ENCODE results near the gene AMFR. TPM values are rescaled to one million over a fixed set of nuclear protein-coding genes. Genes with fewer than 3 reads are reported as not detected.

The AMFR gene
- total RNA-seq, 2 donors from 2014 or later: 37.5 to 39.7 TPM

DNA sequence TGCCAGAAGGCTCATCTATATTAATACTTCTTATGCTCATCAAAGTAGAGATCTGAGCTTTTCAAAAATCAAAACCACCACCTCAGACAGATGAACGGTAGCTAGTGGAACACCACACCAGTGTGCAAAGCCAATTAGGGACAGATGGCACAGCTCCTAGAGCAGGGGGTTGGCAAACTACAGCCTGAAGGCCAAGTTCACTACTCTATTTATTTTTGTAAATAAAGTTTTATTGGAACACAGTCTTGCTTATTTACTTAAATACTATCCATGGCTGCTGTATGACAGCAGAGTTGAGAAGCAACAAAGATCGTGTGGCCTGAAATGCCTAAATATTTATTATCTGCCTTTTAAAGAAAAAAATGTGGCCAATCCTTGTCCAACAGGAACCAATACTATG, 56.8 kb downstream of the AMFR start:
- Mint-ChIP-seq H3K27ac (peak overlapping the region; percentile 42), H3K36me3 (ENCODE audit: low read depth) (peaks cover 54% of the 10 kb centered on the region), H3K4me1 (peaks cover 18% of the 10 kb centered on the region), H3K27me3 (no peaks in the 10 kb centered on the region), H3K4me3 (no peak overlapping the region), H3K9me3 (no peaks in the 10 kb centered on the region)
- ATAC-seq (replicated peaks): no peak

DNA sequence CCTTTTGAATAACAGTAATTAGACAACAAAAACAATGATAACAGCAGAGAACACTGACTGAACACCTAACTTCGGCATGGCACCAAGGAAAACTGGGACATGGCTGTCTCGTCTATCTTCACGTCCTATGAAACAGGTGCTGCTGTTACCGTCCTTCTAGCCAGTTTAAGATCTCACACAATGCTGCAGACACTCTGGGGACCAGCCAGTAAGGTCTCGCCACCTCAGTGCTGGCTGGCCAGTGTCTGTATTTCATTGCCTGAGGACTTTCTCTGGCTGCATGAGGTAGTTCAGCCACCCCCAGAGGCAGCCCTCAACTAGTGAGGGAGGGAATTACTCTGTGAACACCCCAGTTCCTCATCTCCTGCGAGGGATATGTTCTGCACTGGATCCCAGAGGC, 57.6 kb downstream of the AMFR start:
- H3K27me3 Mint-ChIP-seq: no peaks in the 10 kb centered on the region

DNA sequence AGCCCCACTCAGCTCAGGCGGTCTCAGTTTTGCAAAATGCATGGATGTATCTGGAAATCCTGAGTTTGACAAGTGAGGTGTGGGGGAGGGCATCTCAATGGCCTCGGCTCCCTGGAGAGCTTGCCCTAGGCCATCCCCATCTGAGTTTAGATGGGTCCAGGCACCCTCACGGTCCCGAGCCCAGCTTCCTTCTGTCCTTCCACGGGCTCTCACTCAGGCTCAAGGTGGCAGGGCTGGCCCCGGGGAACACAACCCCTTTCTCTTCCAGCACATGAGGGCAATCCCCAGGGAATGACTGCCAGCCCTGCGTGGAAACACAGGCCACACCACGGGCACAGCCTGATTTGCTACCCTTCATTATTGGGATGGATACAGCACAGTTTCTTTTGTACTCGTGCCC, 58.4 kb downstream of the AMFR start:
- ATAC-seq (replicated peaks): no peak
- no peaks in the 10 kb centered on the region for H3K27me3 Mint-ChIP-seq

More for the DNA sequence above, 57.6 kb downstream of the AMFR start:
- Mint-ChIP-seq H3K27ac (no peak overlapping the region), H3K4me1 (peaks cover 14% of the 10 kb centered on the region), H3K4me3 (no peak overlapping the region), H3K36me3 (ENCODE audit: low read depth) (peaks cover 57% of the 10 kb centered on the region), H3K9me3 (no peaks in the 10 kb centered on the region)
- no peak for ATAC-seq (replicated peaks)

DNA sequence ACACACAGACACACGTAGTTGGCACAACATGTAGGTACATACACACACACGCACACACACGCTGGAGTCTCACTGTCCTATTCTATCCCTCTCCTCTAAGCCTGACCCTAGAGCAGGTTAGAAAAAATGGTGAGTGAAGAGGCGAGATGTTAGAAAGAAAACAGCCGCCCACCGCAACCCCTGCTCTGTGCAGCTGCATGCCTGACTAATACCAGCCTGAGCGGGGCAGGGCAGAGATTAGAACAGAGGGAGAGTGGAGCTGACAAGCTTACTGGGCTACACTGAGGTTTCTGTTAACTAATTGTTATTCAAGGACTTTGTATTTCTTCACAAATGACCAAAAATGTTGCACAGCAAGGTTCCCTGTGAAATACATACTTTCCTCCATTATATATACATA, 59.8 kb downstream of the AMFR start:
- Mint-ChIP-seq H3K4me1 (no peaks in the 10 kb centered on the region), H3K27me3 (no peaks in the 10 kb centered on the region), H3K4me3 (no peak overlapping the region), H3K36me3 (ENCODE audit: low read depth) (peaks cover 70% of the 10 kb centered on the region), H3K9me3 (no peaks in the 10 kb centered on the region), H3K27ac (no peak overlapping the region)
- no peak for ATAC-seq (replicated peaks)

More for the DNA sequence above, 58.4 kb downstream of the AMFR start:
- H3K9me3 Mint-ChIP-seq: no peaks in the 10 kb centered on the region
- no peak overlapping the region for H3K4me3 Mint-ChIP-seq
- no peak overlapping the region for H3K27ac Mint-ChIP-seq
- peaks cover 65% of the 10 kb centered on the region for H3K36me3 Mint-ChIP-seq (ENCODE audit: low read depth)
- peaks cover 7% of the 10 kb centered on the region for H3K4me1 Mint-ChIP-seq

DNA sequence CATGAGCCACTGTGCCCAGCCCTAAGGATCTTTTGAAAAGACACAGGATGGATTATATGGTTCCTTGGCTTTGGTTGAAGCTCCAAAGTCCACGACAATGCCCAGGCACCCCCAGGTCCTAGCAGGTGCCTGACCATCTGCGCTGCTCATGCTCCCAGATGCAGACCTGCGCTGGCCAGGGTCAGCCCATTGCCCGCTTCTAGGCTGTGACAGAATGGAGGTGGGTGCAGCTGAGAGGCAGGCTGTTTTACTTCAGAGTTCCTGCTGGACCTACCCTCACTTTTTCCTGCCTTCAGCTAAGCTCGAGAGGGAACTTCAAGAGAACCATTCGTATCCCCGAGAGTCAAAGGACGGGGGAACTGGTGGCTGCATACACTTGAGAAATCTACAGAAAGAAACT, 60.5 kb downstream of the AMFR start:
- H3K4me1 Mint-ChIP-seq: no peaks in the 10 kb centered on the region
- ATAC-seq (replicated peaks): no peak
- no peaks in the 10 kb centered on the region for H3K27me3 Mint-ChIP-seq
- H3K36me3 Mint-ChIP-seq (ENCODE audit: low read depth): peaks cover 77% of the 10 kb centered on the region
- no peaks in the 10 kb centered on the region for H3K9me3 Mint-ChIP-seq
- no peak overlapping the region for H3K4me3 Mint-ChIP-seq
- H3K27ac Mint-ChIP-seq: no peak overlapping the region

DNA sequence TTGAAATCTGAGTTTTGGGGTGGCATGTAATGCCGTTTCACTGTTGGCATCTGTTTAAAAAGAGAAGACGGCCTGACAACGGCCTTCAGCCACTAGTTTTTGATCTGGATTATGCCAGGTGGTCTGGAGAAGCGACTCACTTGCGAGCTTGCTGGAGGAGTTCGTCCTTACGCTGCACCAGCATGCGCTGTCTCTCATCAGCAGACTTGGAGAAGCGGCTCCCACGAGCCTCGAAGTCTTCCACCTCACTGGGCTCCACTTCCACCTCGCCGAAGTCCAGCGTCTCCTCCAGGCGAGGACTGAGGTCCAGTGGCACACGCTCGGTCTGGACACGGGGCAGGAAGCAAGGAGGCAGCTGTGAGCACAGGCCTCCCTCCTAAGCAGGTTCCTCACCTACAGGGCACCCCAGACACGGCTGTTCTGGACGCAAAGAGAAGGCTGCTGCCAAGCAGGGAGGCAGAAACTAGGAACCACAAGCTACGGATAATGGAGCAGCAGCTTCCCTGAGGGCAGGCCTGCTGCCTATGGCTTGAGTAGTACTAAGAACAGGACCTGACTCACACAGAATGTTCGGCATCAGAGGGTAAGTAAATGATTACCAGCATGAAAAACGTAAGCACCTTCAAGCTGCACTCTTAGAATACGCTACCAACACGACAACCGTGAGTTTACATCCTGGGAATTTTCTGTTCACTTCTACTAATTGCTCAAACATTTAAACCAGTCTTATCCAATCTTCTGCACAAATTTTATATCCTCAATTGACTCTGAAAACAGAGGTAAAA, 61.4 kb downstream of the AMFR start:
- H3K27ac Mint-ChIP-seq: no peak overlapping the region
- no peak overlapping the region for H3K4me3 Mint-ChIP-seq
- H3K4me1 Mint-ChIP-seq: no peaks in the 10 kb centered on the region
- peaks cover 73% of the 10 kb centered on the region for H3K36me3 Mint-ChIP-seq (ENCODE audit: low read depth)
- H3K27me3 Mint-ChIP-seq: no peaks in the 10 kb centered on the region
- no peak for ATAC-seq (replicated peaks)
- H3K9me3 Mint-ChIP-seq: no peaks in the 10 kb centered on the region

DNA sequence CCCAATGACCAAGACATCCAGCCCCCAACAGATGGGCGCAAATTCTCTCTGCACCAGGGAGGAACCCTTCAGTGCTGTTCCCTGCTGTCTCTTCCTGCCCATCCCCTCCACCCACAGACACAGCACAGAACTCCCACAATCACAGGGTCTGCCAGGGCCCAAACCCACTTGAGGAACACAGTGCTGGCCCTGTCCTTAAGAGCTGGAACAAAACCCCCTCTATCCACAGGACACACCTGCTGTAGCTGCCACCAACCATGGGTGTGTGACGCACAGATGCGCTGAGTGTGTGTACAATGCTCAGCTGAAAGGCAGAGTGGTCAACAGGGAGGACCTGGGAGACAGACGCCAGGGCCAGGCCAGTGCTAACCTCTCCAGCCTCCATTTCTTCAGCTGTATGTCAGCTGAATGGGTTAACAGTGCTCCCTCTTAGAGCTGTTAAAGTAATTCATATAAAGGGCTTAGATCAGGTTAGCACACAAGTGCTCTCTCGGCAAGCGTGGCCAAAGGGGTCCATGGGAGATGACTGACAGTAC, 62.1 kb downstream of the AMFR start:
- no peak for ATAC-seq (replicated peaks)
- no peaks in the 10 kb centered on the region for H3K9me3 Mint-ChIP-seq

DNA sequence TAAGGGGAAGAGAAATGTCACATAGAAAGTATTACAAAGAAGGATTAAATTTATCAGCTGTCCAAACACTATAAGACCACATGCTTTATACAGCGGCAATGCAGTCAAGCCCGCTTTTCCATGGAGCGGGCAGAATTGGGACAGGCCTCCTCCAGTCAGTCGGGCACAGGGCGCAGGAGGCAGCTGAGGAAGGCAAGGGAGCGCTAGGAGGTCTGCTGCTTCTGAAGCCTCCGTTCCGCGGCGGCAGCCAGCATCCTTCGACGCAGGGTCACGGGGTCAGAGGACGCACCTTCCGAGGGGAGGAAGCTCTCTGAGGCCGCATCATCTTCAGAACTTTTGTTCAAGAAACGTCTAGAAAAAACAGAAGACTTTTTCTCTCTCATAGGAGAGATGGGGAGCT, 62.6 kb downstream of the AMFR start:
- no peak overlapping the region for H3K4me3 Mint-ChIP-seq
- H3K27me3 Mint-ChIP-seq: no peaks in the 10 kb centered on the region
- no peak for ATAC-seq (replicated peaks)
- H3K4me1 Mint-ChIP-seq: no peaks in the 10 kb centered on the region
- H3K9me3 Mint-ChIP-seq: no peaks in the 10 kb centered on the region
- H3K36me3 Mint-ChIP-seq (ENCODE audit: low read depth): peaks cover 60% of the 10 kb centered on the region
- peak overlapping the region; percentile 12 for H3K27ac Mint-ChIP-seq

More for the DNA sequence above, 62.1 kb downstream of the AMFR start:
- H3K4me1 Mint-ChIP-seq: no peaks in the 10 kb centered on the region
- H3K27me3 Mint-ChIP-seq: no peaks in the 10 kb centered on the region
- no peak overlapping the region for H3K27ac Mint-ChIP-seq
- no peak overlapping the region for H3K4me3 Mint-ChIP-seq
- peaks cover 65% of the 10 kb centered on the region for H3K36me3 Mint-ChIP-seq (ENCODE audit: low read depth)

DNA sequence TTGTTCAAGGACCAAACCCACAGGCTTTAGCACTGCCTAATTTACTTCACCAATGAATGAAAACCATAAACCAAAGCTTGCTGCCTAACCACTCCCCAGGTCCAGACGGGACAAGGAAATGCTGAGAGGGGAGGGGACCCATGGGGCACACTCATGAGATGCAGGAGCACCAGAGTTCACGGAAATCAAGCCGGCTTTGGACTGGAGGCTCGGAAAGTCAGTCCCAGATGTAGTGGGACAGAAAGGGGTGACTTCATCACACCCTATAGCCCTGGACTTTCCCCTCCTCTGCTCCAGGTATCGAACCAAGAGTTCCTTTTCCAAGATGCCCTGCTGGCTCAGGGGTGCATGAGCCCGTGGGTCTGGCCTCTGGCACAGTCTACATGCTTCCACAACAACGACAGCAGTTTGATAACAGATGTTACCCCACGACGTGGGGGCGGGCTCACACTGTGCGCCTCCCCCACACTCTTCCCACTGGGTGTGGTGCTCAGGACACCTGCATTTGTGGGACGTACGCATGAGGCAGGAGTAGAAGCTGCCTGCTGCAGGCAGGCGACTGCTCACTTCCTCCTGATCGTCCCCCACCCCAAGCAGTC, 63.2 kb downstream of the AMFR start:
- Mint-ChIP-seq H3K27ac (peak overlapping the region; percentile 12), H3K4me1 (peaks cover 4% of the 10 kb centered on the region), H3K9me3 (no peaks in the 10 kb centered on the region), H3K4me3 (no peak overlapping the region), H3K36me3 (ENCODE audit: low read depth) (peaks cover 54% of the 10 kb centered on the region), H3K27me3 (no peaks in the 10 kb centered on the region)
- ATAC-seq (replicated peaks): no peak

DNA sequence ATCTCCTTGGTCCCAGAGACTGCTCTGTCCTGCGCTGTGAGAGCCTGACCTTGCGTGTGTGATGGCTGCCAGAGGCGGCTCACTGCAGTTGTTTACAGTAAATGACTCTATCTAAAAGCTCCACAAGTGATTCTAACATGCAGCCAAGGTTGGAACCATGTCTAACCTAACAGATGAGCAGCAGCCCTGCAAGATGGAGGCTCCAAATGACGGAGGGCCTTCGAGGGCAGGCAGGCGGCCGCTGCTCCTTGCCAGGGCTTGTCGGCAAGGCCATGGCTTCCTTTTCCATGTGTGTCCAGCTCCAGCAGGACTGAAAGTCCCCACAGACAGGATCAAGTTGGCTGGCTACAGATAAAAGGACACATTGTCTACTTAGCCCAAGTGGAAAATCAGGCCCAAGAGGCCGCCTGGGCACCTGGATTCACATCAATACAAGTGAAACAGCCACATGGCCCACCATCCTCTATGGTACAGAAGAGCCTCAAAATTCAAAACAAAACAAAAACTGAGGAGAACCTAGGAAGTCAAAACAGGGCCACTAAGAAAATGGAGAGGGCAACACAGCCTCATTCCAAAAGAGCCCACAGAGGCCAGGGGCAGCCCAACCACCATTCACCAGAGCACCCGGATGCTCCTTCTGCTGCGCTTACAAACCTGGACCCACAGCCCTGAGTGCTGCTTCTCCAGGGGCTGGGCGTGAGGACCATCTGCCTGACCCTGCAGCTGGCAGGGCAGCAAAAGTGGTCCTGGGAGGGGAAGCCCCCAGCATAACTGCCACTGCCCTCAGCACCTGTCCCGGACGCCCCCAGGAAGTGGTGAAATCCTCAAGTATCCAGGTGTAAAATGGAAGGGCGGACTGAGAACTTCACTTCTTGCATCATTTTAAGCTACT, 65.0 kb downstream of the AMFR start:
- Mint-ChIP-seq H3K27ac (peak overlapping the region; percentile 13), H3K27me3 (no peaks in the 10 kb centered on the region), H3K4me3 (no peak overlapping the region), H3K4me1 (peaks cover 11% of the 10 kb centered on the region), H3K36me3 (ENCODE audit: low read depth) (peaks cover 57% of the 10 kb centered on the region), H3K9me3 (no peaks in the 10 kb centered on the region)
- no peak for ATAC-seq (replicated peaks)

DNA sequence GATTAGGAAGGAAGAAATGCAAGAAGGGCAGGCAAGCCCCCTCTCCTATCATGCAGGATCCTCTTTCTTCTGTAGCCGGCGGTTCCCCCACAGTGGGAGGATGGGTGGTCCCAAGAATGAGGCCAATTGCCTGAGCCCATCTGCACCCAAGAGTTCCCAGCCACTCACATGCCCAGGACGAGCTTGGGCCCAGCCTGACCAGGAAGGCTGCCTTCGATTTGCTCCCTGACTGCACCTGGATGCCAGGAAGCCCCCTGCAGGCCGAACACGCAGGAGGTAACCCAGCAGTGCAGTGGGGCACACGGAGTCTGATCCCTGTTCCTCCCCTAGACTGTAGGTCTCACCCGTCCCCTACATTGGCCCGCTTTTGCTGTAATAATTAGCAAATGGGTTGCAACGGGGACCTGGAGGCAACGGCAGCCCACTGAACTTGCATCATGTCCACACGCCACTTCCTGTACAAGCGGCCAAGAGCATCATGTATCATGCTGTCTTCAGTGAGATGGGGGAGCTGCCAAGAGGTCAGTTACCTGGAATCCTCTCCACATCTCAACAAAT, 67.5 kb downstream of the AMFR start:
- peak overlapping the region; percentile 88 for H3K4me3 Mint-ChIP-seq
- peaks cover 32% of the 10 kb centered on the region for H3K36me3 Mint-ChIP-seq (ENCODE audit: low read depth)
- no peaks in the 10 kb centered on the region for H3K27me3 Mint-ChIP-seq
- no peaks in the 10 kb centered on the region for H3K9me3 Mint-ChIP-seq
- ATAC-seq (replicated peaks): no peak
- peak overlapping the region; percentile 98 for H3K27ac Mint-ChIP-seq
- H3K4me1 Mint-ChIP-seq: peaks cover 11% of the 10 kb centered on the region

DNA sequence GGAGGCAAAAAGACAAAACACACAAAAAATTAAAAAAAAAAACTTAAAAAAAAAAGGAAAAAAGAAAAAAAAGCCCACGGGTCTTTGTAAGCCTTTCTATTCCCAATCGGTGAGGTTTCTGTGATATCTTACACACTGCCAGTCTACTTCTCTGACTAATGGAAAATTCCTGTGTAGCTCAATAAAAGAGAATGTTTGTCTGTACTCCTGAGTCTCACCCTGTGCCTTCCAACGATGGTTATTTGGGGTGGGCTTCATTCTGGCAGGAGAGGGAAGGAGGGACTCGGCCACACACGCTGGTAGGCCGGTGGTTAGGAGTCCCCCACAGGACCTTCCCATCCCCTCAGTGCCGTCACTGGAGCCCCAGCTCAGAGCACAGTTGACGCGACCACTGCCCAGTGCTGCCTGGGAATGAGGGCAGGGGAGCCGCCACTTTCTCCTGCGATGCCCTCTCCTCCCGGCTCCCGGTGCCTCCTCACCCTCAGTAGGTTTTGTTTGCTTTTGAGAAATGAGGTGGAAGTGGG, 68.0 kb downstream of the AMFR start:
- ATAC-seq (replicated peaks): peak; percentile 59
- Mint-ChIP-seq H3K4me1 (peaks cover 11% of the 10 kb centered on the region), H3K4me3 (peak overlapping the region; percentile 88), H3K9me3 (no peaks in the 10 kb centered on the region), H3K27me3 (no peaks in the 10 kb centered on the region), H3K36me3 (ENCODE audit: low read depth) (peaks cover 26% of the 10 kb centered on the region), H3K27ac (peak overlapping the region; percentile 98)

DNA sequence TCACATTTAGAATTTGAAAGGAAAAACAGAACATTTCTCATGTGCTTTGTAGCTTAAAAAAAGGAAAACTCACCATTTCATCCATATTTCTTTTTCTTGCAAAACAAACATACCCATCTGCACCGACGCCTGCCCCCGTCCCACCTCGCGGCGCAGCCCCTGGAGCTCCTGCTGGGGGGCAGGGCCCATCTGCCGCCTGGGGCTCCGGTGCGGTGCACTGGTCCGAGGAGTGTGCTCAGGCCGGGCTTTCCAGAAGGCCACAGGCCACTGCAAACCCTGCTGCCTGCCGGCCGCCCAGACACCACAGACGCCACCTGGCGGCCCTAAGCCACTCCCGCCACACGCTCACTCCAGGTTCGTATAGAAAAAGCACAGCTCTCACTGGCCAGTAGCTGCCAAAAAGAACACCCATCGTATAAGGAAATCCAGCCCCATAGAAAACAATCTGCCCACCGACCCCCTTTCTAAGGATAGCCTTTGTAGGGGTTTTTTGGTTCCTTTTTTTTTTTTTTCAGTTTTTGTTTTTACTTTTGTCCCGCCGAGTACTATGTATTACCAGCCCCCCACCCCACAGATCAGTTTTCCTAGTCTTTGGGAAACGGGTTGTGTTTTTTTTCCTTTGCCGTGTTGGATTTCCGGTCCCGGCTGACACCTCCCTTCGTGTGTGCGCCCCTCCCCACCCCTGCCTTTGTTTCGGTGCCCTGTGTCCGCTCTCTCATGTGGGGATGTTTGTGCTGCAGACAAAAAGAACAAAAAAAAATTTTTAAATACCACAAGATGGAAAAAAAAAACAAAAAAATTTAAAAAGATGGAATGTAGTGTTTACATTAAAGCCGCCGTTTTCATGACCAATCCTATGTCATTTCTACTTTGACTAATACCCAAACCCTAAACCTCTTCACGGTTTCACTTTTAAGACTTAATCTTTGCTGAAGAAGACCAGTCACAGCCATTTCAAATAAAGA, 68.8 kb downstream of the AMFR start:
- Mint-ChIP-seq H3K27me3 (no peaks in the 10 kb centered on the region), H3K4me3 (peak overlapping the region; percentile 88), H3K4me1 (peaks cover 11% of the 10 kb centered on the region), H3K36me3 (ENCODE audit: low read depth) (peaks cover 19% of the 10 kb centered on the region), H3K9me3 (no peaks in the 10 kb centered on the region), H3K27ac (peak overlapping the region; percentile 98)
- ATAC-seq (replicated peaks): peak; percentile 87
